ENCODE results near the gene STAT2. TPM values are rescaled to one million over a fixed set of nuclear protein-coding genes. Genes with fewer than 3 reads are reported as not detected.
"Not testable (repeated sequence)": the region's sequence is repeated elsewhere in the genome, so short reads cannot be mapped to it uniquely, and the experiment has no call there.

STAT2 gene
- total RNA-seq, 1 donor from 2014 or later: 199 TPM

GRCh38 chr12:56338308-56339157 is 21.4 kb downstream of the STAT2 start, which contains the start of gene IL23A:
Gene IL23A (plus strand): TSS chr12:56338884. CDS start chr12:56339045, 161 bp downstream.
- H3K4me1 ChIP-seq: peaks cover 4% of the 10 kb centered on the region
- intact Hi-C loops (cut with DNase I): loop anchor here (10.0 kb wide), 1 partner anchor 126 kb away; the partner anchor contains the start of gene SPRYD4
- H3K36me3 ChIP-seq: peaks cover 24% of the 10 kb centered on the region
- DNase-seq: no peak
- peak within 1 kb of the TSS; percentile 39 for H3K27ac ChIP-seq
- ATAC-seq: no peak
- H3K27me3 ChIP-seq: no peaks in the 10 kb centered on the region
- TF ChIP-seq, protein P1, sequence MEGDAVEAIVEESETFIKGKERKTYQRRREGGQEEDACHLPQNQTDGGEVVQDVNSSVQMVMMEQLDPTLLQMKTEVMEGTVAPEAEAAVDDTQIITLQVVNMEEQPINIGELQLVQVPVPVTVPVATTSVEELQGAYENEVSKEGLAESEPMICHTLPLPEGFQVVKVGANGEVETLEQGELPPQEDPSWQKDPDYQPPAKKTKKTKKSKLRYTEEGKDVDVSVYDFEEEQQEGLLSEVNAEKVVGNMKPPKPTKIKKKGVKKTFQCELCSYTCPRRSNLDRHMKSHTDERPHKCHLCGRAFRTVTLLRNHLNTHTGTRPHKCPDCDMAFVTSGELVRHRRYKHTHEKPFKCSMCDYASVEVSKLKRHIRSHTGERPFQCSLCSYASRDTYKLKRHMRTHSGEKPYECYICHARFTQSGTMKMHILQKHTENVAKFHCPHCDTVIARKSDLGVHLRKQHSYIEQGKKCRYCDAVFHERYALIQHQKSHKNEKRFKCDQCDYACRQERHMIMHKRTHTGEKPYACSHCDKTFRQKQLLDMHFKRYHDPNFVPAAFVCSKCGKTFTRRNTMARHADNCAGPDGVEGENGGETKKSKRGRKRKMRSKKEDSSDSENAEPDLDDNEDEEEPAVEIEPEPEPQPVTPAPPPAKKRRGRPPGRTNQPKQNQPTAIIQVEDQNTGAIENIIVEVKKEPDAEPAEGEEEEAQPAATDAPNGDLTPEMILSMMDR (IDR thresholded peaks at IDR 0.05): no peak
- H3K4me3 ChIP-seq: no peak within 1 kb of the TSS
- H3K9me3 ChIP-seq: no peaks in the 10 kb centered on the region

GRCh38 chr12:56337753-56338251 is 22.1 kb downstream of the STAT2 start:
- Histone ChIP-seq H3K9me3 (no peaks in the 10 kb centered on the region), H3K4me3 (no peak overlapping the region), H3K36me3 (peaks cover 17% of the 10 kb centered on the region), H3K27me3 (no peaks in the 10 kb centered on the region), H3K27ac (no peak overlapping the region), H3K4me1 (peaks cover 6% of the 10 kb centered on the region)
- TF ChIP-seq, protein P1 (IDR thresholded peaks at IDR 0.05): no peak
- intact Hi-C loops (cut with DNase I): loop anchor here (10.0 kb wide), 1 partner anchor 127 kb away; the partner anchor contains the start of gene SPRYD4
- DNase-seq (no peak), ATAC-seq (no peak)

- ATAC-seq (peak; percentile 42), DNase-seq (no peak)
- Histone ChIP-seq H3K27me3 (no peaks in the 10 kb centered on the region), H3K4me3 (no peak overlapping the region), H3K4me1 (peaks cover 12% of the 10 kb centered on the region), H3K27ac (no peak overlapping the region), H3K36me3 (peaks cover 5% of the 10 kb centered on the region), H3K9me3 (no peaks in the 10 kb centered on the region)
- intact Hi-C loops (cut with DNase I): loop anchor here (10.0 kb wide), 1 partner anchor 128 kb away; the partner anchor contains the start of gene SPRYD4
- TF ChIP-seq, protein P1 (IDR thresholded peaks at IDR 0.05): no peak
Observed at GRCh38 chr12:56336361-56337167, 23.3 kb downstream of the STAT2 start.

DNA sequence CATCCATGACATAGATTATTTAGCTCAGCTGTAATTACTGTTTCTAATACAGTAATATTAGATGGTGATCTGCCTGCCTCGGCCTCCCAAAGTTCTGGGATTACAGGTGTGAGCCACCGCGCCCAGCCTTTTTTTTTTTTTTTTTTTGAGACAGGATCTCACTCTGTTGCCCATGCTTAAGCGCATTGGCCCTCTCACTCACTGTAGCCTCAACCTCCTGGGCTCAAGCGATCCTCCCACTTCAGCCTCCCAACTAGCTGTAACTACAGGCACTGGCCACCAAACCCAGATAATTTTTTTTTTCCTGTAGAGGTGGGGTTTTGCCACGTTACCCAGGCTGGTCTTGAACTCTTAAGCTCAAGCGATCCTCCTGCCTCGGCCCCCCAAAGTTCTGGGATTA is 24.4 kb downstream of the STAT2 start:
- not testable (repeated sequence) for DNase-seq, H3K27ac ChIP-seq, H3K27me3 ChIP-seq, H3K36me3 ChIP-seq, H3K9me3 ChIP-seq, ATAC-seq, H3K4me3 ChIP-seq
- peaks cover 12% of the 10 kb centered on the region for H3K4me1 ChIP-seq
- intact Hi-C loops (cut with DNase I): loop anchor here (10.0 kb wide), 1 partner anchor 129 kb away; the partner anchor contains the start of gene SPRYD4

DNA sequence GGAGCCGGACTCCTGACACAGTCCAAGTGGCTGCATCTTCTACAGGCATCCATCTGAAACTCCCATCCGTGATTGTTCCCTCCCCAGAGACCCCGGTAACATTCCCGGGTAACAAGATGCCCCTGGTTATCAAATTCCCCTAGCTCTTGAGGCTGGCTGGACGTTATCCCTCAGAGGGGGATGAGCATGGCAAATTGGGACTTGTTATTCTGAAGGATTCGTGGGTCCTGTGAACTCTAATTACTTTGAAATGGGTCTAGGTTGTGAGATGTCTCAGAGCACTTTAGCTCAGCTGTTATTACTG is 25.5 kb downstream of the STAT2 start:
- intact Hi-C loops (cut with DNase I): loop anchor here (10.0 kb wide), 1 partner anchor 130 kb away; the partner anchor contains the start of gene SPRYD4
- Histone ChIP-seq H3K27me3 (no peaks in the 10 kb centered on the region), H3K4me1 (peaks cover 12% of the 10 kb centered on the region), H3K27ac (peak overlapping the region; percentile 97), H3K9me3 (no peaks in the 10 kb centered on the region), H3K36me3 (no peaks in the 10 kb centered on the region), H3K4me3 (peak overlapping the region; percentile 71)
- no peak for ATAC-seq
- no peak for DNase-seq
- TF ChIP-seq, protein P1 (IDR thresholded peaks at IDR 0.05): peak; percentile 4
